Keratinocyte (primary cell): ENCODE results near the gene CRHR2.

Experiments
- CTCF ChIP-seq, 3 experiments: IDR thresholded peaks in 1 of 3; conservative IDR thresholded peaks in 1 of 3; optimal IDR thresholded peaks in 1 of 3; 2 replicates in 2 of 3; 3 replicates in 1 of 3; pipeline versions ENCODE3 to v1.5.1; 2011; ENCODE audit warnings: low read length in 3 of 3, mild to moderate bottlenecking in 3 of 3, moderate library complexity in 2 of 3, control low read depth in 1 of 3, inconsistent platforms in 1 of 3; ENCODE audit not compliant: insufficient read depth in 2 of 3; ENCODE audit errors: extremely low read depth in 1 of 3
- EZH2 ChIP-seq: IDR thresholded peaks from one replicate; pipeline ENCODE4 v1.6.1; 2012; ENCODE audit warnings: inconsistent platforms, mild to moderate bottlenecking, low read length, moderate library complexity

GRCh38 chr7:30710669-30711068, 28.4 kb upstream of the CRHR2 start:
- TF ChIP-seq CTCF (optimal IDR thresholded peaks at IDR 0.05 in 1 of 3, IDR thresholded peaks at IDR 0.05 in 1 of 3, conservative IDR thresholded peaks at IDR 0.05 in 1 of 3; ENCODE audit: extremely low read depth in 1 of 3, insufficient read depth in 2 of 3, low read length in 3 of 3) (no peak), EZH2 (no peak)
